SK-N-SH (cell line): Measurements from ENCODE around the gene GALNT17.

Experiments
- CTCF ChIP-seq: fragments of 200-600 bp; sonication (generic); IDR thresholded peaks from 2 replicates; pipeline ENCODE4 v1.6.1; 2017; ENCODE audit warnings: antibody characterized with exemption, mild to moderate bottlenecking, moderate library complexity
- EZH2phosphoT487 ChIP-seq: fragments of 200-600 bp; sonication (generic); IDR thresholded peaks from 2 replicates; pipeline ENCODE4 v1.6.1; 2017; ENCODE audit warnings: low read depth, mixed run types, mild to moderate bottlenecking, antibody characterized with exemption, moderate library complexity, borderline replicate concordance
- MEF2A ChIP-seq: IDR thresholded peaks from 2 replicates; pipeline ENCODE4 v1.4.0; 2012; ENCODE audit warnings: low read depth, borderline replicate concordance
- RAD21 ChIP-seq: IDR thresholded peaks from 2 replicates; pipeline ENCODE4 v1.6.1; 2012; ENCODE audit warnings: mild to moderate bottlenecking, low read length
- YY1 ChIP-seq: IDR thresholded peaks from 2 replicates; pipeline ENCODE4 v1.4.0; 2012; ENCODE audit warnings: low read depth, mild to moderate bottlenecking
- TF ChIP-seq, protein P1 (sequence below): IDR thresholded peaks from 2 replicates; pipeline ENCODE4 v1.4.0; 2012; ENCODE audit warnings: low read depth, borderline replicate concordance
- TF ChIP-seq, protein P2 (sequence below): IDR thresholded peaks from 2 replicates; pipeline ENCODE4 v1.6.1; 2012; ENCODE audit warnings: mild to moderate bottlenecking, low read depth, low read length, moderate library complexity

GRCh38 chr7:71131256-71132126 is 453 bp upstream of the GALNT17 start:
- TF ChIP-seq, protein P1, sequence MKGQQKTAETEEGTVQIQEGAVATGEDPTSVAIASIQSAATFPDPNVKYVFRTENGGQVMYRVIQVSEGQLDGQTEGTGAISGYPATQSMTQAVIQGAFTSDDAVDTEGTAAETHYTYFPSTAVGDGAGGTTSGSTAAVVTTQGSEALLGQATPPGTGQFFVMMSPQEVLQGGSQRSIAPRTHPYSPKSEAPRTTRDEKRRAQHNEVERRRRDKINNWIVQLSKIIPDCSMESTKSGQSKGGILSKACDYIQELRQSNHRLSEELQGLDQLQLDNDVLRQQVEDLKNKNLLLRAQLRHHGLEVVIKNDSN = no peak
- TF ChIP-seq MEF2A (no peak), CTCF (no peak), RAD21 (no peak), YY1 (no peak), EZH2phosphoT487 (no peak)
- TF ChIP-seq, protein P2, sequence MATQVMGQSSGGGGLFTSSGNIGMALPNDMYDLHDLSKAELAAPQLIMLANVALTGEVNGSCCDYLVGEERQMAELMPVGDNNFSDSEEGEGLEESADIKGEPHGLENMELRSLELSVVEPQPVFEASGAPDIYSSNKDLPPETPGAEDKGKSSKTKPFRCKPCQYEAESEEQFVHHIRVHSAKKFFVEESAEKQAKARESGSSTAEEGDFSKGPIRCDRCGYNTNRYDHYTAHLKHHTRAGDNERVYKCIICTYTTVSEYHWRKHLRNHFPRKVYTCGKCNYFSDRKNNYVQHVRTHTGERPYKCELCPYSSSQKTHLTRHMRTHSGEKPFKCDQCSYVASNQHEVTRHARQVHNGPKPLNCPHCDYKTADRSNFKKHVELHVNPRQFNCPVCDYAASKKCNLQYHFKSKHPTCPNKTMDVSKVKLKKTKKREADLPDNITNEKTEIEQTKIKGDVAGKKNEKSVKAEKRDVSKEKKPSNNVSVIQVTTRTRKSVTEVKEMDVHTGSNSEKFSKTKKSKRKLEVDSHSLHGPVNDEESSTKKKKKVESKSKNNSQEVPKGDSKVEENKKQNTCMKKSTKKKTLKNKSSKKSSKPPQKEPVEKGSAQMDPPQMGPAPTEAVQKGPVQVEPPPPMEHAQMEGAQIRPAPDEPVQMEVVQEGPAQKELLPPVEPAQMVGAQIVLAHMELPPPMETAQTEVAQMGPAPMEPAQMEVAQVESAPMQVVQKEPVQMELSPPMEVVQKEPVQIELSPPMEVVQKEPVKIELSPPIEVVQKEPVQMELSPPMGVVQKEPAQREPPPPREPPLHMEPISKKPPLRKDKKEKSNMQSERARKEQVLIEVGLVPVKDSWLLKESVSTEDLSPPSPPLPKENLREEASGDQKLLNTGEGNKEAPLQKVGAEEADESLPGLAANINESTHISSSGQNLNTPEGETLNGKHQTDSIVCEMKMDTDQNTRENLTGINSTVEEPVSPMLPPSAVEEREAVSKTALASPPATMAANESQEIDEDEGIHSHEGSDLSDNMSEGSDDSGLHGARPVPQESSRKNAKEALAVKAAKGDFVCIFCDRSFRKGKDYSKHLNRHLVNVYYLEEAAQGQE = no peak
